Measurements from ENCODE around the gene ADCY6.

The ADCY6 gene

DNA sequence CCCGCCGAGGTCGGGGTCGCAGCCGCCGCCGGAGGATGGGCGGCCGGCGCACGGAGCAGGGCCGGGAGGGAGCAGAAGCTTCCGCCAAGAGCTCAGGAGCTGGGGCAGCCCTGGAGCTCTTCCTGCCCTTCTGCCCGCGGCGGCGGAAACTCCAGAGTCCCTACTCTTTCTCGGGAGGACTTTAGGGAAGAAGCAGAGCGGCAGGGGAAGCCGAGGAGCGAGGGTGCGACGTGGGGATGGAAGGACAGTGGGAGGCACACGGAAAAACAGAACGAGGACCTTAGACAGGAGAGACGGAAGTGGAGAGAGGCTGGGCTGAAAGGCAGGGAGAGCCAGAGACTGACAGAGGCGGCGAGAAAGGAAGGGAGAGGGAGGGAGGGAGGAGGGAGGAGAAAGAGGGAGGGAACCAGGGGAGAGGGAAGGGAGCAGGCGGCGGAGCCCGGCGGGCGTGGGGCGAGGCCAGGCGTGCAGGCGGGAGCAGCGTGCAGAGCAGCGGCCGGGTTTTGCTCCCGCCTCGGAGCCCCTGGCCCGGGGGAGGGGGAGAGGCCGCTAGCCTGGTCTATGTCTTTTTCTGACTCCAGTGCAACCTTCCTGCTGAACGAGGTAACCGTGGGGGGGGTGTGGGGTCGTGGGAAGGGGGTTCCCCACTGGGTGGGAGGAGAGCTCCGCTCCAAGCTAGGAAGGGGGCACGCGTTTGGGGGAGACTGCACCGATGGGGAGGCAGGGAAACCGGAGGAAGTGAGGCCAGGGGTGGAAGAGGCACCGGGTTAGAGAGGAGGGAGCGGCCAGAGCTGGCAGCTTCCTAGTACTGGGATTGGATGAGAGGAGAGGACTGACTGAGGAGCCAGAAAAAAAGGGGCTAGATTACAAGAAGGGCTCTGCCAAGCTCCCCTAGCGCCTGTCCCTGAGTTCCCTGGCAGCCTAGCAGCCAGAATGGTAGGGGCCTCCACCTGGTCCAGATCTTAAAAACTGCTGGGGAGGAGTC is 26.5 kb upstream of the ADCY6 start:
- DNase-seq = peak; percentile 68

DNA sequence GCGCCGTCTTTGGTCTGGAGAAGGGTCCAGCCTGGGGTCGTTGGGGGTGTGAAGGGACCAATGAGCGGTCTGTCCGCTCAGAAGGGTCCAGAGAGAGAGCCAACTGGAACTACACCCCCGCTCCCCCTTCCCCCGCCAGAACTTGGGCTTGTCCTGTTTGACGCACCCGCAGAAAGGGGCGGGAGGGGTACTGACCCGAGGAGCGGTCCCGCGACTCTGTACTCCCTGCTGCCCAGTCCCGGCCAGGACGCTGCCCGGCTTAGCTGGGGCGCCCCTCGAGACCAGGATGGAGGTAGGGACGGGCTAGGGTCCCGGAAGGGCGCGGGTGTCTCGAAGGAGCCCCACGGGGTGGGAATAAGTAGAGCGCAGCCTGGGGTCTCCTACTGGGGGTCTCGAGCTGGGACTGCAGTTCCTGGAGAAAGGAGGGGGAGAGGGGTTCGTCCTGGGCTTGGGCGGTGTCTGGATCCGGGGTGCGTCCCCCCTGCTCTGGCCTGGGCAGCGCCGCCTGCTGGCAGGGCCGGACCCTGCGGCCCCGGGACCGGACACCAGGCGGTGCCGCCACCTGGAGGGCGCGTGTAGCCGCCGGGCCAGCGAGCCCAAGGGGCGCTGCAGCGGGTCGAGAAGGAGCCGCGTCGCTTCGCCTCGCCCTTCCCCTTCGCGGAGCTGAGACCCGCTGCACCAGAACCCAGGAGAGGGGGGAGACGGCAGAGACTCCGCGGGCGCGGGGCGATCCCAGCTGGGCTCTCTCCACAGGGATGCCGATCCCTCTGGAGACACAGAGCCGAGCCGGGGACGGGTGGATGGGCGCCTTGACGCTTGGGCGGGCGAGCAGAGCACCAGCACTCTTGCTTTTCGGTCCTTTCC is 25.6 kb upstream of the ADCY6 start:
- peak; percentile 87 for DNase-seq

DNA sequence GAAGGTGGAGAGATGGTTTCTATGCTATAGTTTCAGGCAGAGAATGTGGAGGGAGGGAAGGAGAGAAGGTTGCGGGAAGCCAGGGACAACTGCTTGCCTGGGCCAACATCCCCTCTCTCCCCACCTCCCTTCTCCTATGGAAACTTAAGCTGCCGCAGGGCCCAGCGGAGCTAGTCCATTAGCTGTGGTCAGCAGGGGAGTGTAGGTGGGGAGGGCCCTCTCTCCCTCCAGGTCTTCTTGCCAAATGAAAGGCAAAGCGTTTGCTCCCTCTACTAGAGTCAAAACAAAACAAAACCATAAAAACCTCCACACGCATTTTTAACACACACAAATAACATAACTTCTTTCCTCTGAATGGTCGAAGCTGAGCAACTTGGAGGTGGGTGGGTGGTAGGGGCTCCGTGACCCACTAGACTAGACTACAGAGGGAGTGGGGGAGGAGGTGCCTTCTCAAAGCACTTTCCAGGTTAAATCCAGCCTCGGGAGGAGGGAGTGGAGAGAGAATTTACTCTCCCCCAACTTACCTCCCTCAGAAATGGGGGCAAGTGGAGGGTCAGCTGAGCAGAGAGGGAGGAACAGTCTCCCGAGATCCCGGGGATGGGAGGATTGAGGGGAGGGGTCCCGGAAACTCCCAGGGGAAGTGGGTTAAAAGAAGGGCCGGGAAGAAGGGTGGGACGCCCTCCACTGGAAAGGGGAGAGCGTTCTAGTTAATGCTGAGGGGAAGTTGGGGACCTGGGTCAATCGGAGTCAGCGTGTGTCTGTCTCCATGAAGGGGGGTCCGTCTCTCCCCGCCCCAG is 24.8 kb upstream of the ADCY6 start:
- DNase-seq = no peak

DNA sequence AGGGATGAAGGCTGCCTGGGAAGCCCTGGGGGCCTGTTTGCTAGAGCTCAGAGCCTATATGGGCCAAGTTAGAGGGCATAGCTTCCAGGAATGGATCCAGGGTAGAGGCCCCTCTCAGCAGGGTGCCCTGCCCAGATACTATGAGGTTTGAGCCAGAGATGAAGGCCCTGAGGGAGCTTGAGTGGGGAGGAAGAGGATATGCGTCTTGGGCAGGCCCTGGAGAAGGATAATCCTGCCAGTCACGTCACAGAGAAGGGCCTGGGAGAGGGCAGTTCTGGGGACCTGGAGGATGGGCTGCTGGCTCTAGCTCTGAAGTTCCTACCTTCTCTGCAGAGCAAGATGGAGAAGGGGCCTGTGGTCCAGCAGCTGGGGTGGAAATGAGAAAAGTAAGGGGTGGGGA is 23.5 kb upstream of the ADCY6 start:
- DNase-seq = no peak

DNA sequence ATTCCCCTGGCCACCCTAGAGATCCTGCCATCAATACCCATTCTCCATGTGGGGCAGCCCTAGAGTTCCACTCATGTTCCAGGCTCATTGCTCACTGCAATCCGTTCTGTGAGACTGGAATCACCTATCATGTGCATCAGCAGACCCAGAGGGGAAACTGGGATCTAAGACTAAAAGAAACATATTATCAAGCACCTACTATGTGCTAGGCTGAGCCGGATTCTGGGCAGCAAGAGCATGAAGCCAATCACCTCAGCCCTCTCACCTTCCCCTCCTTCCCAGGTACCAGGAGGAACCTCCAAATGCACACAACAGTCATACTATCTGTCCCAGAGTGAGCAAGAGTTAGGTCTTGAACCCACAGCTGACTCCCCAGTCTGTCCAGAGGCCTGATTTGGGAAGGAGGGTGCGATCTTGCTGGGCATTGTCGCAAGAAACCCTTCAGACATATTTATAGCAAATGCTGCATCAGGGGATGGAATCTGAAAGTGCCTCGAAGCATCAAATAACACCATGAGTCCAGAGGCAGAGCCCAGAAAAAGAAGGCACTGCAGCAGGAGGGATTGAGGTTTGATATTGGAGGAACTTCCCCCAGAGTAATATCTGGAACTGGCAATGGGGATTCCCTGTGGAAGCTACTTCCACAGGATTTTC is 22.7 kb upstream of the ADCY6 start:
- no peak for DNase-seq

DNA sequence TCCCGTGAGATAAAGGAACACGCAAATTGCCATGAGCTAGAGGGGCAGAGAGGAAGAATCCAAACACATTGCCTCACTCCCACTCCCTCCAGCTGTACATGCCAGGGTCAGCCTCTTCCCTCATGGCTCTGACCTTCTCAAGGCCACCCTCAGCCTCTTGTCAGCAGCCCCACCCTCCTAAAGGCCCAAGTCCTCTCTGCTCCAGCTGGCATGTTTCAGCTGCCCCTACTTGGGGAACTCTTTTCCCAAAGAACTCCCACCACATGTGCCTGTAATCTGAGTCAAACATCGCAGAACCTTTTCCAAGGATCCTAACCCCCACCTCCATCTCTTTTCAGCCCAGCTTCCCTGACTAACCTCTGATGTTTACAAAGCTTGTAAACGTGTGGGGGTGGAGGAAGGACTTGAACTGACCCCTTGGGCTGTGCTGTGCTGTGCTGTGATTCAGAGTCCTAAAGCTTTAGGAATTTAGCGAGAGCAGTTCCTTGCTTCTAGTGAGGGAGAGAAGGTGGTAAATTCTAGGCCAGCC is 22.1 kb upstream of the ADCY6 start:
- DNase-seq = no peak

DNA sequence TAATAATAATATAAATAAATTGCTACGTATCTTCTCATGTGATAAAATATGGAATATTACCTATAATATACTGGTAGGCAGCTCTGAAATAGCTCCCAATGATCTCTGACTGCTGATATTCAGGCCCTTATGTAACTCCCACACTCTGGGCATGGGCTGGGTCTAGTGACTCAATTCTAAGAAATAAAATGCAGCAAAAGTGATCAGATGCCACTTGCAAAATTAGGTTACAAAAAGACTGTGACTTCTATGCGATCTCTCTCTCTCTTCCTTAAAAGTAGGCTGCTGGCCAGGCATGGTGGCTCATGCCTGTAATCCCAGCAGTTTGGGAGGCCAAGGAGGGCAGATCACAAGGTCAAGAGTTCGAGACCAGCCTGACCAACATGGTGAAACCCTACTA is 19.1 kb upstream of the ADCY6 start:
- DNase-seq = no peak

DNA sequence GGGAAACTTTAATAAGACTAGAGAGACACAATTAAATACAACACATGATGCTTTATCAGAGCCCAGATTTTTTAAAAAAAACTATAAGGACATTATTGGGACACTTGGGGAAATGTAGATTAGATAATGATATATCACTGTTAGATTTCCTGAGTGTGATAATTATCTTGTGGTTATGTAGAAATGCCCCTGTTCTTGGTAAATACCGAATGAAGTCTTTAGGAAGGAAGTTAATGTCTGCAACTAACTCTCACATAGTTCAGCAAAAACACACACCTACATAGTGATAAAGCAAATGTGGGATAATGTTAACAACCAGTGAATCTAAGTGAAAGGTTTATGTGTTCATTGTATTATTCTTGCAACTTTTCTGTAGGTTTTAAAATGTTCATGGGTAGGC is 14.8 kb upstream of the ADCY6 start:
- DNase-seq = no peak

DNA sequence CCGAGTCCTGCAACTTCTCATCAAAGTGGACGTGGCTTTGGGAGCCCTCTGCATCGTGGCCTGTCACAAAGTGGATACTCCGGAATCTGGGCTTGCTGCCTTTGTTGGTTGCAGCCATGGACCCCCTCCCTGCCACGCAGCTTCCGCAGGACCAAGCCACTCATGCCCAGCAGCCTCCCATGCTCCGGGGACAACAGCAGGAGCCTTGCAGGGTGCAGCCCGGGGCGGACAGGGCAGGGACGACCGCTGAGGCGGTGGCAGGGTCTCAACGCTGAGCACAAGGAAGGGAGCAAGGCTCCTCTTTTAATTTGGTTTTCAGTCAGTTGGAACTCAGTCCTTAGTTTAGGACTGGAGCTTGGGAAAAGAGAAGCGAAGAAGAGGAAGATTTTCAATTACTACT is 12.1 kb upstream of the ADCY6 start:
- no peak for DNase-seq

DNA sequence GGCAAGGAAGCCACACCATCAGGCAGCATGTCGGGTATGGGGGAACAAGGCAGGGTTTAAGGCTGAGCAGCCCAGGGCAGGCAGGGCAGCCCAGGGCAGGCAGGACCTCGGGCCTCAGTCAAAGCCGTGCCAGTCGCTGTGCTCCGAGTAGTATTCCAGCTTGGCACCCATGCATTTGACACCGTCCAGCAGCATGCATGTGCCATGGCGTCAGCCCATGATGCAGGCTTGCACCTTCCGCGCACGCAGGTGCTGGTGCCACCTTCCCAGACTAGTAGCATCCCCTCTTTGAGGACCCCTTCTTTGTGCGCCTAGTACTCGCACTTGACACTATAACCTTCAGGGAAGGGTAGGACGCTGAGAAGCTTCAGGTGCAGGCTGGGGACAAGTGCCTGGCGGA is 11.6 kb upstream of the ADCY6 start:
- DNase-seq = no peak

DNA sequence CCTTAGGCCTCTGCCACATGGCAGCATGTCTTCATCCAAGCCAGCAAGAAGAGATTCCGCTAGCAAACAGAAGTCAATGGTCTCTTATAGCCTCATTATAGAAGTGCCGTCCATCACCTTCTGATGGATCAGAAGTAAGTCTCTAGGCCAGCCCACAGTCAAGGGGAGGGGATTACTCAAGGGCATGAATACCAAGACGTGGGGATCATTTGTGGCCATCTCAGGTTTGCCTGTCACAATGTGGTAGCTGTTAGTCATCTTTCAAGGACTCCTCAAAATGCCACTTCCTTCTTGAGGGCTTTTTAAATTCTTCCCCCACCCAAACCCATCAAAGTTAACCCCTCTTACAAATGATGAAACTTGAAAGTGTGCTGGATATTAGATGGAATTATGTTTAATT is 8.1 kb upstream of the ADCY6 start:
- peak; percentile 33 for DNase-seq

DNA sequence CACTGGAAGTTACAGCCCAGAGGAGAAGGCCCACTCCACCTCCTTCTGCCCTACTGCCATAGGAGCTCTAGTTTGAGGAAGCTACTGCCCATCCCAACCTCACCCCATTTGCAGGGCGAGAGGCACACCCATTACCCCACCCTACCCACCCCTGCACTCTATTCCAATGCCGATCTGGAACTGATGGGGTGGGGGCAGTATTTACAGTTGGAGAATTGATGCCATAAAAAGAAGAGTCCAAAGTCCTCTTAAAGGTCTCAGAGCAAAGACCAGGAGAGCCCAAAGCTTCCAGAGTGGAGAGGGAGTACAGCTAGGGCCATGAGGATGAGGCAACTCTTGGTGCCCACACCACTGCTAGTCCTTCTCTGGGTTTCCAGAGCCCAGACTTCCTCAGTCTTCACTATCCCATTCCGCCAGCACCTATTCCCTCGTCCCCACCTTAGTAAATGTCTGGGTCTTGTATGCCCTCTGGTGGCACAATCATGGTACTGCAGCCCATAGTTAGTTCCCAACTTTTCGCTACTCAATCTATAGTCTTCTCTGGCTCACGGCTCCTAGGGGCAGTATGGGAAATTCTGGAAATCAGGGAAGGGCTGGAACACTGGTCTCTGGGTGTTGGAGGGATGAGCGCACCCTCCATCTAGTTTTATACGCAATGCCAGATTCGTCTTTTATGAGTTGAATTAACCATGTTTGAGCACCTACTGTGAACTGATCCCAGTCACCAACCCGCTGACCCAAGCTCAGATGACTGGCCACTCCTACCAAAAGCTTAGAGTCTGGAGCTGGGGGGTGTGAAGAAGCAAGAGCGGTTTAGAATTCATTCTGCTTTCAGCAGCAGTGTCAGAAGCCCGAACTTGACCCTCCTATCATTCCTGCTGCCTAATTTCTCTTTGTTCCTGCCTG is 6.9 kb upstream of the ADCY6 start:
- DNase-seq = peak; percentile 68

DNA sequence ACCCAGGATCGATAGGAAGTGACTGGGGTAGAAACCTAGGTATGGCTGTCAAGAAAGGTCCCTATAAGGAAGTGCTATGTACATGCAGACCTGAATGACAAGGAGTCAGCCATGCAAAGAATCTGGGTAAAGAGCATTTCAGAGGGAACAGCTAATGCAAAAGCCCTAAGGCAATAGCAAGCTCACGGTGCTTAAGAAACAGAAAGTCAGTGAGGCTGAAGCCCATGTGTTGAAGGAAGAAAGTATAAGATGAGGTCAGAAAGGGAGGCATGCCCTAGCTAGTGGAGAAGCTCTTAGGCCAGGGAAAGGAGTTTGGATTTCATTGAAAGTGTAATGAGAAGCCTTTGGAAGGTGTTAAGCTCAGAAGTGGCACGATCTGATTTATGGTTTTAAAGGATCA is 6.0 kb upstream of the ADCY6 start:
- no peak for DNase-seq

DNA sequence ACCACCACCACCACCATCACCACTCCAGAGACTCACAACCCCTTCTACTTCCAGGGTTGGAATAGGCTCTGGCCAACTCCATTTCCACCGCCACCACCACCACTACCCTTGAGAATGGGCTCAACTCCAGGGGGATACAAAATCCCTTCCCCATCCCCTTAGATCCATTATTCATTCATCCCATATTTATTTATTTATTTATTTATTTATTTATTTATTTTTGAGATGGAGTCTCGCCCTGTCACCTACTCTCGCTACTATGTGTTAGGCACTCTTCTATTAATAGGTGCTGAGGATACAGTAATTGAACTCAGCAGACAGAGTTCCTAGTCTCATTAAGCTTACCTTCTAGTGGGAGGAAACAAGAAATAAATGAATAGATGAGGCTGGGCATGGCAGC is 4.8 kb upstream of the ADCY6 start:
- no peak for DNase-seq

DNA sequence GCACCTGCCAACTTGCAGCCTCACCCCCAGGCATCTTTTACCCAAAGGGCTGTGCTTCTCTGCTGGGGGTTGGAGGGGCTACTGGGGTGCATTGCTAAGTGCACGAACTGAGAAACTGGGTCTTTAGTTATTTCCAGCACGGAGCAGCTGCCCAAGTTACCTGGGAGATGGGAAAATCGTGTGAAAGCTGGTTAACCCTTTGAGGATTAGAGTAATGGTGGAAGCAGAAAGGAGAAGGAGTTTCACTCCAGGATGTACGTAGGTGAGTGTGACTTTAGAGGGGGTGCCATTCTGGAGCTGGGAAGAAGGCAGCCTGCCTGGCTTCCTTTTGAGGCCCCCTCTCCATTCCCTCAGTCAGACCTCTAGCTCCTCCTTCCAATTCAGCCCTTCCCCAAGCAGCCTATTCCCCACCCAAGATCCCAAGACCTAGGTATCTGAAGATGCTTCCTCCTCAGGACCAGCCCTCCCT is 1.0 kb upstream of the ADCY6 start:
- no peak for DNase-seq

DNA sequence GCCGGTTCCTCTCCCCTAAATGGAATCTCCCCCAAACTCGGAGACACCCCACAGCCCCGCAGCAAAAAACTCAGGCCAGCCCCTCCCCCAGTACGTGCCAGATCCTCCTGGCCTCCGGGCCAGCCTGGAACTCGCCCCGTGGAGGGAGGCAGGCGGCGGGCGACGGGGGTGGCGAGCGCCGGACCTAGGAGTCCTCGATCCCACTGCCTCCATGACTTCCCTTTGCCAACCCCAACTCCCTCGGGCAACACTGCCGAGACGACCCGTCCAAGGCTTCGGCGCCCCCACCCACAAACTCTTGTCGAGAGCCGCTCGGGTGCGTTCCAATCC is 400 bp downstream of the ADCY6 start:
- peak; percentile 13 for DNase-seq

DNA sequence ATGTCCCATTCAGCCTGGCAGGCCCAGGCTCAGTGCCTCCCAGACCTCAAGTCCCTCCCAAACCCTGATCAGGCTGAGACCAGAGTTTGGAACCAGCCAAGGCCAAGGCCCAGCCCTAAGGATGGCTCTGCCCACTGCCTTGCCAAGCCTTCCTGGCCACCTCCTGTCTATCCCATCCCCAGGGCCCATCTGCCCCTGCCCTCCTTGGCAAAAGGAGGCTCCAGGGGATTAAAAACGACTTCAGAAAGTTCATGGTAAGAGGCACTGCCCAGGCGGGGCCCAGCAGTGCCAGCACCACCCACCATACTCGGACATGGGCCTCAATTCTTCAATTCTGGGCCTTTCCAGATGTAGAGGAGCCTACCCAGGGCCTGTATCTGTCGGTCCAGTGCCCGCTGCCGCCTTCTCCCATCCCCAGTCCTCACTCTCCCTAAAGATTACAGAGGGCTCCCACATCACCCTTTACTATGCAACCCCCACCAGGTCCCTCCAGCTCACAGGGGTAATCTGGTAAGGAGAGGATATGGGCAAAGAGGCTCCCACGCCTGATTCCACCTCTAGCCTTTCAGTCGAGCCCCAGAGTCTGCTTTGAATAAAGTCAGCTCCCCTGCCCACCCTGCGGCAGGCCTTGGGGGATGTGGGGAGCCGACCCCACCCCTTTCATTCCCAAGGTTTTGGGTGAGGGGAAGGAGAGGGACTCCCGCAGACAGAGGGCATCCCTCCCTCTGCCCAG is 932 bp downstream of the ADCY6 start:
- DNase-seq = no peak

DNA sequence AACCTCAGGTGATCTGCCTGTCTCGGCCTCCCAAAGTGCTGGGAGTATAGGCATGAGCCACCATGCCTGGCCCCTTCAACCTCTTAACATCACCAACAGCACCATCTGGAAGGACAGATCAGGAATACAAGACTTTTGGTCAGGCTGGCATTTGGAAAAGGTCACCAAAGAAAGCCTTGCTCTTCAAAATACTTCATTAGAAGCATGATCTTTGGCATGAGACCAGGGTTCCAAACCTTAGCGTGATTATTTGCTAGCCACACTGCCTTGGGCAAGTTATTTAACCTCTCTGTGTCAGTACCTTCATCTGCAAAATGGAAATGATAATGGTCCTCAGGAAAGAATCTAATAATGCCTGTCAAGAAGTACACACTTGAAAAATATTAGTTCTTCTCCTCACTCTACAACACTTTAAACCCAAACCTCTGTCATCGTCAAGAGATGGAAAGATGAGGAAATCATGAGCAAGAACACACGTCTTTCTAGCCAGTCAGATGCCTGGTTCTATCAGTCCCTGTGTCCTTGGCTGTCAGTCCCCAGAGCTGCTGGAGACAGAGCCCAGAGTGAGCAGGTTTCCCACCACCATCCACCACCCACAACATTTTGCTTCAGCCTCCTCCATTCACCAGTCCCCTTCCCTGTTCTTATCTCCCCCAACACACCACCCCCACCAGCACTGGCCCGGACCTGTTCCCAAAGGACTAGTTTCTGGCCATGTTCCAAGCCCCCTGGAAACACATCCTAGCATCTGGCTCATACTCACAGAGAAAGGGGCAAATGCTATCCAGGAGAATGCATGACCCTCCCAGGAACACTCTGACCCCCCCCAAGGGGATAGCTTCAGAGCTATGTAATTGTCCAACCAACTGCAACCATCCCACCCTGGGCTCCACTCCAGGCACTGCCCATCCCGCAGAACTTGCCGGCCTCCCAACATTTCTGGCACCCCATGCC is 2.0 kb downstream of the ADCY6 start:
- no peak for DNase-seq

DNA sequence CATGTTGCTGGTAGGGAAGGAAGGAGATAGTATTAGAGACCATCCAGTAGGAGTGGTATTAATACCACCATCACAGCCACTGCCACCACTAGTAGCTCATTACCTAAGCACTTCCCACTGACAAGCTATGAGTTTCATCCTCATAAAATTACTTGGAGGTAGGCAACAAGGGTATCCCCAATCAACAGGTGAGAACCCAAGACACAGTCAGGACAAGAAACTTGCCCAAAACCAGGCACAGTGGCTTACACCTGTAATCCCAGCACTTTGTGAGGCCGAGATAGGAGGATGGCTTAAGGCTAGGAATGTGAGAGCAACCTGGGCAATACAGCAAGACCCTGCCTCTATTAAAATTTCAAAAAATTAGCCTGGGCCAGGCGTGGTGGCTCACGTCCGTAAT is 5.5 kb downstream of the ADCY6 start:
- no peak for DNase-seq

Data from stimulated activated CD4-positive, alpha-beta T cell treated with anti-CD3 and anti-CD28 coated beads, Interleukin-15, amount 100 ng/mL, for 24 hours (primary cell).